ENCODE measurements around the gene PCIF1. TPM values are rescaled to one million over a fixed set of nuclear protein-coding genes. Genes with fewer than 3 reads are reported as not detected.
A peak's percentile ranks its signal among the peaks of the same experiment; 100 is the strongest.

PCIF1 gene
- total RNA-seq, 1 donor from 2014 or later = 55.7 TPM

DNA sequence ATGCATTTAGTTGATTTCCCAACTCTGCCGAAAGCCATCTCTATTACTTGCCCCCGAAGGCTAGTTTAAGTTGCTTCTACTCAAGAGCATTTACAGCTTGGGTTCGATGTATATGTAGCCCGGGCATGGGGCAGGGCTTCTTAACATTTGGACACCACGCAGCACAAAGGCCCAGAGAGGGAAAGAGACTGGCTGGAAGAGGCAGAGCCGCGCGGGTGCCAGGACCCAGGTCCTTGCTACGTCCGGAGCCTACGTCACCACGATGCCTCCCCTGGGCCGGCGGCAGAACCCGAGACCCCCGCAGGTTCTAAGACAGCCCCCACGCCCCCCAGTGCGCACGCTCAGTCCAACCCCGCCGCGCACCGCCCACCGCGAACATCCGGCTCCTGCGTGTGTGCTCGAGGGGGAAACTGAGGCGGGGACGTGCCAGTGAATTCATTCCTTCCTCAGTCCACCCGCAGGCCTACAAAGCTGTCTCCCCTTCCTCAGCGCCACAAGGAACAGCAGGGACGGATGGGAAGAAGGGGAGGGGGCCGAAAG lies 367 bp upstream of the PCIF1 start:
- H3K9me3 Mint-ChIP-seq = no peaks in the 10 kb centered on the region
- TF ChIP-seq, protein P1, sequence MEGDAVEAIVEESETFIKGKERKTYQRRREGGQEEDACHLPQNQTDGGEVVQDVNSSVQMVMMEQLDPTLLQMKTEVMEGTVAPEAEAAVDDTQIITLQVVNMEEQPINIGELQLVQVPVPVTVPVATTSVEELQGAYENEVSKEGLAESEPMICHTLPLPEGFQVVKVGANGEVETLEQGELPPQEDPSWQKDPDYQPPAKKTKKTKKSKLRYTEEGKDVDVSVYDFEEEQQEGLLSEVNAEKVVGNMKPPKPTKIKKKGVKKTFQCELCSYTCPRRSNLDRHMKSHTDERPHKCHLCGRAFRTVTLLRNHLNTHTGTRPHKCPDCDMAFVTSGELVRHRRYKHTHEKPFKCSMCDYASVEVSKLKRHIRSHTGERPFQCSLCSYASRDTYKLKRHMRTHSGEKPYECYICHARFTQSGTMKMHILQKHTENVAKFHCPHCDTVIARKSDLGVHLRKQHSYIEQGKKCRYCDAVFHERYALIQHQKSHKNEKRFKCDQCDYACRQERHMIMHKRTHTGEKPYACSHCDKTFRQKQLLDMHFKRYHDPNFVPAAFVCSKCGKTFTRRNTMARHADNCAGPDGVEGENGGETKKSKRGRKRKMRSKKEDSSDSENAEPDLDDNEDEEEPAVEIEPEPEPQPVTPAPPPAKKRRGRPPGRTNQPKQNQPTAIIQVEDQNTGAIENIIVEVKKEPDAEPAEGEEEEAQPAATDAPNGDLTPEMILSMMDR (IDR thresholded peaks at IDR 0.05) = no peak
- peaks cover 35% of the 10 kb centered on the region for H3K36me3 Mint-ChIP-seq (ENCODE audit: low read depth)
- H3K4me1 Mint-ChIP-seq = peaks cover 29% of the 10 kb centered on the region
- POLR2A ChIA-PET = interaction anchor here (0.6 to 6.4 kb wide), 20 partner anchors 14 to 571 kb away, joined by 3 to 110 read pairs (median 6); partner anchors contain the start of genes ACOT8, CTSA, DNTTIP1 and NEURL2
- DNase-seq = no peak
- peak overlapping the region; percentile 96 for H3K27ac Mint-ChIP-seq
- CTCF ChIA-PET = interaction anchor here (0.6 to 3.0 kb wide), 4 partner anchors 36 to 64 kb away, joined by 3 to 15 read pairs (median 6); partner anchors contain the start of genes CTSA and NEURL2
- H3K4me3 Mint-ChIP-seq = peak overlapping the region; percentile 97
- no peaks in the 10 kb centered on the region for H3K27me3 Mint-ChIP-seq
- ATAC-seq (ENCODE audit: low read depth) = peak; percentile 18
- intact Hi-C loops (cut with micrococcal nuclease) = no loop called here

DNA sequence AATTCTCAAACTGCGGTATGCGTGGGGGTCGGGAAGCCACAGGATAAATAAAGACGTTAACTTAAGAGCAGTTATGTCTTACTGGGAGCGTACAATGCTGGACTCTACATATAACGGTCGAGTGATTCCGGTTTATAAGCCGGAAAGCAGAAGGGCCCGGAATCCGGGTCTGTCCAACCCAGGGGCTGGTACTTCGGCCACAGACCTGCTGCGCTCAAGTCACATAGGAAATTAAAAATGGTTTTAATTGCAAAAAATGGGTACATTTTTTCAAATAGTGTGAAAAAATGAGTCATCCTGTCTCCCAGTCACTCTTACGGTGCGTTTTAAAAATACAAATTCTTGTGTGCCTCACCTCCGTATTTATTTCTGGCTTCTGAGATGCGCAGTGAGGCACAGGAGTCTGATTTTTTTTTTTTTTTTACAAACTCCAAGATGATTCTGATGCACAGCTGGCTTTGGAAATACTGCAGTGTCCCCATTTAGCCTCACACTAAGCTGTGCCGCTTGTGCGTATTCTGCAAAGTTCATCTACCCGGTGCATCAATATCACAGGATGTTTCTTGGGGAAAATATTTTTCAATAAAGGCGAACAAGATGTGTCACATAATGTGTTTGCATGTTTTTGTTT lies 1.0 kb downstream of the PCIF1 start:
- Mint-ChIP-seq H3K4me1 (peaks cover 29% of the 10 kb centered on the region), H3K27me3 (no peaks in the 10 kb centered on the region), H3K4me3 (peak overlapping the region; percentile 97), H3K9me3 (no peaks in the 10 kb centered on the region), H3K36me3 (ENCODE audit: low read depth) (peaks cover 48% of the 10 kb centered on the region), H3K27ac (peak overlapping the region; percentile 98)
- intact Hi-C loops (cut with micrococcal nuclease) = loop anchor here (1.0 kb wide), 8 partner anchors 24 to 143 kb away; partner anchors contain the start of genes ACOT8, CTSA, NEURL2 and UBE2C
- POLR2A ChIA-PET = interaction anchor here (0.6 to 6.4 kb wide), 31 partner anchors 9 to 968 kb away, joined by 3 to 110 read pairs (median 5); partner anchors contain the start of genes ACOT8, CTSA, DNTTIP1 and ELMO2
- TF ChIP-seq, protein P1 (IDR thresholded peaks at IDR 0.05) = no peak
- CTCF ChIA-PET = interaction anchor here (1.8 to 3.0 kb wide), 2 partner anchors 35 to 44 kb away, joined by 7 to 15 read pairs; partner anchors contain the start of genes CTSA and NEURL2
- no peak for DNase-seq
- ATAC-seq (ENCODE audit: low read depth) = peak; percentile 6

DNA sequence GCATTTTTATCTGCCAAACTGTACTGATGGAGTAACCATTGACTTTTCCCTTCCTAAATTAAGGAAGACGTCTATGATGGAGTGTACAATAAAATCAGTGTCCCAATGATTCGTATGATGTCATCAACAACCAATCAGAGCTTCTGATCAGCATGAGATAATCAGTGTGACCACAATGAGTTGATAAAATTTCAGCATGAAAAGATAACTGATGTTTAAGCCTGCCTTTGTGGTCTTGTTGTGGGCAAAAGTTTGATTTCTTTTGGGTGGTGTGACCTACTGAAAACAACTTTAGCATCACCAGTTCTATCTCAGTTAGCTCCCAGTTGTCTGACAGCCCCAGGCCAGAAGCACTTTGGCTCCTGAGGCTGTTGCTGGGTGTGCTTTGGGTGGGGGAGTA lies 3.3 kb downstream of the PCIF1 start:
- no peaks in the 10 kb centered on the region for H3K9me3 Mint-ChIP-seq
- peaks cover 29% of the 10 kb centered on the region for H3K4me1 Mint-ChIP-seq
- intact Hi-C loops (cut with micrococcal nuclease) = no loop called here
- H3K36me3 Mint-ChIP-seq (ENCODE audit: low read depth) = peaks cover 52% of the 10 kb centered on the region
- DNase-seq (no peak), ATAC-seq (ENCODE audit: low read depth) (no peak)
- no peak overlapping the region for H3K4me3 Mint-ChIP-seq
- POLR2A ChIA-PET = interaction anchor here (1.5 to 6.4 kb wide), 4 partner anchors 10 to 47 kb away, joined by 5 to 110 read pairs (median 70); partner anchors contain the start of genes CTSA, NEURL2 and ZNF335
- H3K27ac Mint-ChIP-seq = no peak overlapping the region
- TF ChIP-seq, protein P1 (IDR thresholded peaks at IDR 0.05) = no peak
- no peaks in the 10 kb centered on the region for H3K27me3 Mint-ChIP-seq
- CTCF ChIA-PET = interaction anchor here (1.1 to 1.9 kb wide), 3 partner anchors 32 to 139 kb away, joined by 3 to 6 read pairs (median 6); no protein-coding TSS in a partner anchor

DNA sequence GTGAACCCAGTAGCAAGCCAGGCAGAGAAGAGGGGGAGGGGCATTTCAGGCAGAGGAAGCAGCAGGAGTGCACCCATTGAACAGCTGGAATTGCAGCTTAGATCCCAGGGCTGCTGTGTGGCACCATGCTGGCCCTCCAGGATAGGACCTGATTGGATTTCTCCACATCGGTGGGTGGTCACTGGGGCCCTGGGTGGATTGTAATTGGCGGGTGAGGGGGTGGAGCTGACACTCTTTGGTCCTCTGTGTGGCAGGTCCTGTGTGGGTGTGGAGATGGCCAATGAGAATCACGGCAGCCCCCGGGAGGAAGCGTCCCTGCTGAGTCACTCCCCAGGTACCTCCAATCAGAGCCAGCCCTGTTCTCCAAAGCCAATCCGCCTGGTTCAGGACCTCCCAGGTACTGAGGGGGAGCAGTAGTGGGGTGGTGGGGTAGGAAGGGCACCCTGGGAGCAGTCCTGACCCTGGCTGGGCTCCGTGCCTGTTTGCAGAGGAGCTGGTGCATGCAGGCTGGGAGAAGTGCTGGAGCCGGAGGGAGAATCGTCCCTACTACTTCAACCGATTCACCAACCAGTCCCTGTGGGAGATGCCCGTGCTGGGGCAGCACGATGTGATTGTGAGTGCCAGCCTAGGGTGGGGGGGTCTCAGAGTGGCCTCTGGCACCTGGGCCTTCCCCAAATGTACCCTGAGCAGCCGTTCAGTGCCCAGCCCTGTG lies 4.4 kb downstream of the PCIF1 start:
- Mint-ChIP-seq H3K4me1 (peaks cover 22% of the 10 kb centered on the region), H3K4me3 (no peak overlapping the region), H3K9me3 (no peaks in the 10 kb centered on the region), H3K27ac (peak overlapping the region; percentile 22), H3K36me3 (ENCODE audit: low read depth) (peaks cover 63% of the 10 kb centered on the region), H3K27me3 (no peaks in the 10 kb centered on the region)
- TF ChIP-seq, protein P1 (IDR thresholded peaks at IDR 0.05) = no peak
- CTCF ChIA-PET = interaction anchor here (0.6 to 1.5 kb wide), 2 partner anchors 21 to 31 kb away, joined by 3 to 6 read pairs; no protein-coding TSS in a partner anchor
- ATAC-seq (ENCODE audit: low read depth) (no peak), DNase-seq (no peak)
- intact Hi-C loops (cut with micrococcal nuclease) = no loop called here
- POLR2A ChIA-PET = interaction anchor here (0.5 to 6.4 kb wide), 2 partner anchors 32 to 55 kb away, joined by 4 to 110 read pairs; partner anchors contain the start of gene ZNF335
